Muscle layer of duodenum (tissue), 2 donors: Measurements from ENCODE around the gene ZNF396.
A peak's percentile ranks its signal among the peaks of the same experiment; 100 is the strongest.

Experiments
- H3K27ac ChIP-seq: one replicate; pipeline ENCODE4 v1.7.0; 2013; ENCODE audit warnings: mild to moderate bottlenecking, low read length
- H3K27me3 ChIP-seq: one replicate; pipeline ENCODE4 v1.7.0; 2013; ENCODE audit warnings: low read depth, mild to moderate bottlenecking, control low read depth, low read length
- H3K36me3 ChIP-seq, 2 donors: one replicate each; pipeline ENCODE4 v1.7.0; 2013; ENCODE audit warnings: low read length in 2 of 2, control low read depth in 1 of 2, mild to moderate bottlenecking in 1 of 2; ENCODE audit not compliant: insufficient read depth in 2 of 2, control insufficient read depth in 1 of 2
- H3K4me1 ChIP-seq, 2 donors: one replicate each; pipeline ENCODE4 v1.7.0; 2013; ENCODE audit warnings: low read length in 2 of 2, mild to moderate bottlenecking in 2 of 2, control low read depth in 1 of 2, moderate library complexity in 1 of 2; ENCODE audit not compliant: insufficient read depth in 2 of 2, control insufficient read depth in 1 of 2
- H3K4me3 ChIP-seq, 2 donors: one replicate each; pipeline ENCODE4 v1.7.0; 2013; ENCODE audit warnings: low read length in 2 of 2, low read depth in 1 of 2, mild to moderate bottlenecking in 1 of 2
- H3K9me3 ChIP-seq, 2 donors: one replicate each; pipeline ENCODE4 v1.7.0; 2013; ENCODE audit warnings: low read length in 2 of 2, control low read depth in 1 of 2, mild to moderate bottlenecking in 1 of 2; ENCODE audit not compliant: control insufficient read depth in 1 of 2
- donor health status: healthy.

ZNF396 gene

GRCh38 chr18:35352778-35353177 is 24.4 kb downstream of the ZNF396 start:
- Histone ChIP-seq H3K4me1 (no peaks in the 10 kb centered on the region), H3K4me3 (no peak overlapping the region), H3K36me3 (no peaks in the 10 kb centered on the region), H3K27me3 (no peaks in the 10 kb centered on the region), H3K27ac (no peak overlapping the region), H3K9me3 (peaks cover 0 to 7% of the 10 kb centered on the region in 2 donors)

DNA sequence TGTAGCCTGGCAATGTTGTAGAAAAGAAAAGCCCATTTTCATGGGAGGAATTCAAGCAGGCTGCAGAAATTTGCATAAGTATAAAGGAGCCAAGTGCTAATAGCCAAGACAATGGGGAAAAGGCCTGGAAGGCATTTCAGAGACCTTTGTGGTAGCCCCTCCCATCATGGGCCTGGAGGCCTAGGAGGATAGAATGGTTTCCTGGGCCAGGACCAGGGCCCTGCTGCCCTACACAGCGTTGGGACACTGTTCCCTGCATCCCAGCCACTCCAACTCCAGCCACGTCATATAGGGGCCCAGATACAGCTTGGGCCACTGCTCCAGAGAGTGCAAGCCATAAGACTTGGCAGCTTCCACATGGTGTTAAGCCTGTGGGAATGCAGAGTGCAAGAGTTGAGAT is 24.9 kb downstream of the ZNF396 start:
- Histone ChIP-seq H3K4me3 (no peak overlapping the region), H3K4me1 (no peaks in the 10 kb centered on the region), H3K27ac (no peak overlapping the region), H3K9me3 (peaks cover 0 to 7% of the 10 kb centered on the region in 2 donors), H3K36me3 (no peaks in the 10 kb centered on the region), H3K27me3 (no peaks in the 10 kb centered on the region)

DNA sequence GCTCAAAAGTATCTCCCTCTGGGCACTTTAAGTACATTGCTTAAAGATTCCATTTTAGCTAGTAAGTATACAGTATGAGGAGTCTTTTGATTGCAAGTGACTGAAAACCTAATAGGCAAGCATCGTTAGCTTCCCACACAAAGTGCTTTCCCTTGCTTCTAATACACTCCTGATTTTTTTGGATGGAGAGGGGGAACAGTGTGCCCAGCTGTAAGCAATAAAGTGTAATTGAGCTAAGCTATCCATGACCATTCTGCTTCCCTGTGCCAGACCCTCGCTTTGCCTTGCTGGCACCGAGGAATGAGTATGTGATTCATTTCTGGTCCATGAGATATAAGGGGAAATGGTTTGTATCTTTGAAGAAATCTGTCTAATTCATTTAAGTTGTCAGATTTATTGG is 29.1 kb downstream of the ZNF396 start:
- no peaks in the 10 kb centered on the region for H3K27me3 ChIP-seq
- peaks cover 5 to 11% of the 10 kb centered on the region in 2 donors for H3K4me1 ChIP-seq
- H3K27ac ChIP-seq: no peak overlapping the region
- H3K4me3 ChIP-seq: no peak overlapping the region
- H3K36me3 ChIP-seq: peaks cover 0 to 4% of the 10 kb centered on the region in 2 donors
- peaks cover 0 to 7% of the 10 kb centered on the region in 2 donors for H3K9me3 ChIP-seq

GRCh38 chr18:35345950-35346349 is 31.2 kb downstream of the ZNF396 start:
- Histone ChIP-seq H3K27me3 (no peaks in the 10 kb centered on the region), H3K27ac (no peak overlapping the region), H3K9me3 (no peaks in the 10 kb centered on the region), H3K36me3 (peaks cover 4% of the 10 kb centered on the region in 2 donors), H3K4me3 (no peak overlapping the region), H3K4me1 (peaks cover 5 to 25% of the 10 kb centered on the region in 2 donors)

GRCh38 chr18:35345460-35345921 is 31.6 kb downstream of the ZNF396 start:
- peaks cover 5 to 29% of the 10 kb centered on the region in 2 donors for H3K4me1 ChIP-seq
- H3K9me3 ChIP-seq: no peaks in the 10 kb centered on the region
- H3K4me3 ChIP-seq: no peak overlapping the region
- no peaks in the 10 kb centered on the region for H3K27me3 ChIP-seq
- peak overlapping the region; percentile 96 for H3K27ac ChIP-seq
- peaks cover 4% of the 10 kb centered on the region in 2 donors for H3K36me3 ChIP-seq

DNA sequence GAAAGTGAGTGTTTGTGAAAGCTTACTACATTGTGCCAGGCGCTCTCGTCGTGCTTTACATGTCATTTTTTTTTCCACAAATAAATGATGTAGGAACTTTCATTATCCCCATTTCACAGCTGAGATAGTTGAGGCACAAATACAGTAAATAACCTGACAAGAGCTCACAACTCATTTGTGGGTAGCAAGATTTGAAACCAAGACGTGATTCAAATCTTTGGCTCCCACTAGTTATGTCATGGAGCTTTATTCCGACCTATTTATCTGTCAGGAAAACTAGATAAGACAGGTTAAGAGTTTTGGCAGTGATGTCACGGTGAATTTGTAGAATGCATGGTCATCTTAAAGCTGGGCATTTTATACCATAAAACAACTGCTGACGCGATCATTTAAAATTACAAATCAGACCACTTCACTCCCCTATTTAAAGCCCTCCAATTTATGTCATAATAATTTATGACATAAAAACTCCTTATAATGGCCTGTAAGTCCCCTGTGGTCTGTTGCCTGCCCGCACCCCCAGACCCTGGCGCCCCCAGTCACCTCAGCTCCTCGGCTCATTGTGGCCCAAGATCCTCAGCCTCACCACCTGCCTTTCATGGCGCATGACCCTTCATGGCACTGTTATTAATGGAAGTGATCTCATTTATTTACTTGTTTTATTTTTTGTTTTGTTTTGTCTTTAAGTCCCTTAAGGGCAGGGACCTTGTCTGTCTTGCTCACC is 32.2 kb downstream of the ZNF396 start:
- H3K4me1 ChIP-seq: peaks cover 5 to 33% of the 10 kb centered on the region in 2 donors
- no peaks in the 10 kb centered on the region for H3K27me3 ChIP-seq
- H3K27ac ChIP-seq: peak overlapping the region; percentile 96
- peak overlapping the region; percentile 88 to 92 for H3K4me3 ChIP-seq
- no peaks in the 10 kb centered on the region for H3K9me3 ChIP-seq
- peaks cover 9 to 10% of the 10 kb centered on the region in 2 donors for H3K36me3 ChIP-seq

GRCh38 chr18:35343936-35344735 is 33.0 kb downstream of the ZNF396 start, which contains the start of gene ZNF24:
TSS of gene ZNF24 (minus strand) at chr18:35344420. CDS start at chr18:35340650, 3,770 bp downstream.
- Histone ChIP-seq H3K4me1 (peaks cover 5 to 33% of the 10 kb centered on the region in 2 donors), H3K9me3 (no peaks in the 10 kb centered on the region)

DNA sequence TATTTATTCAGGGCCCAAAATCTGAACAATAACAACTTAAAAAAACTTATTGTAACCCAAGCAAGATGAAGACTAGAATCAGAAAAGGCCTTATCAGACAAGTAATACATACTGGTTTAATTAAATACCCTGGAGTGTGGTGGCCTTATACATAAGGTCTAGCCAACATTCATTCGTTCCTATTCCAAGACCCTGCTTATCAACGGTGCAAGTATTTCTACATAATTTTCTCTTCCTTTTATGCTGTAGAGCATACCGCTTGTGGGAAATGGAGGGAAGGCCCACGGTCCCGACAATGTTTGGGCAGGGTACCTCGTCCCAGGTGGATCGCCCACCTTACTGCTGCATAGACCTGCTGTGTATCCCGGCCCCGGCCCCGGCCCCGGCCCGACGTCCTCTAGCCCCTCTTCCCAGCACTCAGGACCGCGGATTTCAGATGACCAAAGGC is 33.6 kb downstream of the ZNF396 start:
- H3K27ac ChIP-seq: peak overlapping the region; percentile 96
- H3K4me1 ChIP-seq: peaks cover 5 to 33% of the 10 kb centered on the region in 2 donors
- peaks cover 22 to 24% of the 10 kb centered on the region in 2 donors for H3K36me3 ChIP-seq
- no peaks in the 10 kb centered on the region for H3K27me3 ChIP-seq
- H3K9me3 ChIP-seq: no peaks in the 10 kb centered on the region
- peak overlapping the region; percentile 88 to 92 for H3K4me3 ChIP-seq

More at GRCh38 chr18:35343936-35344735, 33.0 kb downstream of the ZNF396 start, which contains the start of gene ZNF24:
- H3K27me3 ChIP-seq: no peaks in the 10 kb centered on the region
- peak within 1 kb of the TSS; percentile 88 to 92 for H3K4me3 ChIP-seq
- peak within 1 kb of the TSS; percentile 96 for H3K27ac ChIP-seq
- peaks cover 16 to 18% of the 10 kb centered on the region in 2 donors for H3K36me3 ChIP-seq

DNA sequence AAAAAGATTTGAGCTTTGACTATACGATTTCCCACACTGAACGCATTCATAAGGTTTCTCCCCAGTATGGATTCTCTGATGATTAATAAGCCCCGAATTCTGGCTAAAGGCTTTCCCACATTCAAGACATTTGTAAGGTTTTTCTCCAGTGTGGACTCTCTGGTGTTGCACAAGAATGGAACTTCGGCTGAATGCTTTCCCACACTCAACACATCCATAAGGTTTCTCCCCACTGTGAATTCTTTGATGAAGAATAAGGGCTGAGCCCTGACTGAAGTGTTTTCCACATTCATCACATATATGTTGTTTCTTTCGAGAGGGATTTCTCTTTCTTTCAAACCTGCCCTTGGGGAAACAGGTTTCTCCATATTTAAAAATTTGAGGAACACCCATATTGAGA is 39.9 kb downstream of the ZNF396 start:
- no peaks in the 10 kb centered on the region for H3K9me3 ChIP-seq
- H3K4me1 ChIP-seq: peaks cover 0 to 15% of the 10 kb centered on the region in 2 donors
- H3K27me3 ChIP-seq: no peaks in the 10 kb centered on the region
- peaks cover 72 to 79% of the 10 kb centered on the region in 2 donors for H3K36me3 ChIP-seq
- no peak overlapping the region for H3K4me3 ChIP-seq
- H3K27ac ChIP-seq: no peak overlapping the region

- H3K27me3 ChIP-seq: no peaks in the 10 kb centered on the region
- H3K9me3 ChIP-seq: no peaks in the 10 kb centered on the region
- H3K27ac ChIP-seq: no peak overlapping the region
- no peak overlapping the region for H3K4me3 ChIP-seq
- peaks cover 0 to 7% of the 10 kb centered on the region in 2 donors for H3K4me1 ChIP-seq
- peaks cover 81 to 85% of the 10 kb centered on the region in 2 donors for H3K36me3 ChIP-seq
Observed at GRCh38 chr18:35335866-35336265, 41.3 kb downstream of the ZNF396 start.

DNA sequence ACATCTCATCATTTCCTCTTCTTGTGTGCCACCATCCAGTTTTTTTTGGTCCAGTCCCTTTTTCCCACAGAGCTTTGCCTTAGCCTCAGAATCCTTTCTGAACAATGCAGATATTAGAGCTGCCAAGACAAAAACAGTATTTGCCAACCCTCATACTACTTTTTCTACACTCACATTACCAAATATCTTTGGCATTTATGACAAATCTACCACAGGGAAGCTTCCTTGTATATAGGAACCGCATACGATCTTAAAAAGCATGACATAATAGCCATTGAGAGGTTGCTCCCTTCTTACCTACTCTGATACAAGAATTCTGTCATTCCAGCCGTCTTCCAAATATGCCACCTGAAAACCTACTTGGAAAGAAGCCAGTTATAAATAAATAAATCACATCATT is 42.3 kb downstream of the ZNF396 start:
- Histone ChIP-seq H3K4me3 (no peak overlapping the region), H3K27me3 (no peaks in the 10 kb centered on the region), H3K27ac (no peak overlapping the region), H3K36me3 (peaks cover 75 to 78% of the 10 kb centered on the region in 2 donors), H3K4me1 (no peaks in the 10 kb centered on the region), H3K9me3 (no peaks in the 10 kb centered on the region)
